HFFc6 (cell line): ENCODE results near the gene SEC16B. TPM values are rescaled to one million over a fixed set of nuclear protein-coding genes. Genes with fewer than 3 reads are reported as not detected.

Source experiments
- DNase-seq: peaks from one replicate; pipeline ENCODE4 v3.0.0-alpha.2; 2018
- H3K27ac Mint-ChIP-seq: 2 replicates; pipeline ENCODE4 v1.8.0; 2020; ENCODE audit warnings: mild to moderate bottlenecking, mixed read lengths
- H3K27me3 Mint-ChIP-seq: 2 replicates; pipeline ENCODE4 v1.8.0; 2021; ENCODE audit warnings: mild to moderate bottlenecking, moderate library complexity, mixed read lengths; ENCODE audit not compliant: insufficient read depth
- H3K36me3 Mint-ChIP-seq: 2 replicates; pipeline ENCODE4 v1.8.0; 2021; ENCODE audit warnings: low read depth, mixed read lengths
- H3K4me1 Mint-ChIP-seq: 2 replicates; pipeline ENCODE4 v1.8.0; 2020; ENCODE audit warnings: low read depth, mixed read lengths
- H3K4me3 Mint-ChIP-seq: 2 replicates; pipeline ENCODE4 v1.8.0; 2020; ENCODE audit warnings: mild to moderate bottlenecking, moderate library complexity, mixed read lengths
- H3K9me3 Mint-ChIP-seq: 2 replicates; pipeline ENCODE4 v1.8.0; 2020; ENCODE audit warnings: mild to moderate bottlenecking, mixed read lengths
- total RNA-seq, 6 experiments: library from RNA; stranded (reverse); fragmentation: NEBNext Ultra II Directional; extraction: Animal tissue kit (Norgen Biotek cat#: 25700); gene quantifications; 2 replicates in 1 of 6; 3 replicates in 5 of 6; pipeline ENCODE4 v1.2.3, GENCODE V29; 2021
- TF ChIP-seq, protein P1 (sequence below): fragments of 200-600 bp; sonication (generic); IDR thresholded peaks from 2 replicates; pipeline ENCODE4 v1.5.0; 2021; ENCODE audit warnings: antibody characterized with exemption, mild to moderate bottlenecking

Gene SEC16B
- total RNA-seq, 6 experiments from 2014 or later = 1.7 to 3.2 (median 2.0) TPM

GRCh38 chr1:177978530-177978929 lies 8.7 kb upstream of the SEC16B start:
- Mint-ChIP-seq H3K4me1 (peaks cover 69% of the 10 kb centered on the region), H3K27ac (no peak overlapping the region), H3K36me3 (0 out of 2 replicates have a peak, but pooled peaks cover 2% of the 10 kb centered on the region), H3K27me3 (peaks cover 4% of the 10 kb centered on the region), H3K4me3 (no peak overlapping the region), H3K9me3 (no peaks in the 10 kb centered on the region)
- no peak for DNase-seq
- TF ChIP-seq, protein P1, sequence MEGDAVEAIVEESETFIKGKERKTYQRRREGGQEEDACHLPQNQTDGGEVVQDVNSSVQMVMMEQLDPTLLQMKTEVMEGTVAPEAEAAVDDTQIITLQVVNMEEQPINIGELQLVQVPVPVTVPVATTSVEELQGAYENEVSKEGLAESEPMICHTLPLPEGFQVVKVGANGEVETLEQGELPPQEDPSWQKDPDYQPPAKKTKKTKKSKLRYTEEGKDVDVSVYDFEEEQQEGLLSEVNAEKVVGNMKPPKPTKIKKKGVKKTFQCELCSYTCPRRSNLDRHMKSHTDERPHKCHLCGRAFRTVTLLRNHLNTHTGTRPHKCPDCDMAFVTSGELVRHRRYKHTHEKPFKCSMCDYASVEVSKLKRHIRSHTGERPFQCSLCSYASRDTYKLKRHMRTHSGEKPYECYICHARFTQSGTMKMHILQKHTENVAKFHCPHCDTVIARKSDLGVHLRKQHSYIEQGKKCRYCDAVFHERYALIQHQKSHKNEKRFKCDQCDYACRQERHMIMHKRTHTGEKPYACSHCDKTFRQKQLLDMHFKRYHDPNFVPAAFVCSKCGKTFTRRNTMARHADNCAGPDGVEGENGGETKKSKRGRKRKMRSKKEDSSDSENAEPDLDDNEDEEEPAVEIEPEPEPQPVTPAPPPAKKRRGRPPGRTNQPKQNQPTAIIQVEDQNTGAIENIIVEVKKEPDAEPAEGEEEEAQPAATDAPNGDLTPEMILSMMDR = no peak

- TF ChIP-seq, protein P1 = no peak
- Mint-ChIP-seq H3K4me3 (no peak overlapping the region; the same call in 1 of the 2 replicates), H3K9me3 (no peaks in the 10 kb centered on the region), H3K4me1 (peaks cover 65% of the 10 kb centered on the region), H3K27me3 (peaks cover 4% of the 10 kb centered on the region), H3K27ac (peak overlapping the region; percentile 11; the same call in 1 of the 2 replicates), H3K36me3 (0 out of 2 replicates have a peak, but pooled peaks cover 4% of the 10 kb centered on the region)
- DNase-seq = no peak
Measured at GRCh38 chr1:177977141-177977540, 7.3 kb upstream of the SEC16B start.

- Mint-ChIP-seq H3K9me3 (no peaks in the 10 kb centered on the region), H3K27me3 (peaks cover 4% of the 10 kb centered on the region), H3K4me1 (peaks cover 60% of the 10 kb centered on the region), H3K27ac (peak overlapping the region; percentile 81), H3K36me3 (0 out of 2 replicates have a peak, but pooled peaks cover 4% of the 10 kb centered on the region), H3K4me3 (no peak overlapping the region)
- TF ChIP-seq, protein P1 = no peak
- no peak for DNase-seq
Measured at GRCh38 chr1:177976596-177976995, 6.7 kb upstream of the SEC16B start.

- Mint-ChIP-seq H3K27ac (peak overlapping the region; percentile 81), H3K4me1 (peaks cover 52% of the 10 kb centered on the region), H3K9me3 (no peaks in the 10 kb centered on the region), H3K36me3 (0 out of 2 replicates have a peak, but pooled peaks cover 4% of the 10 kb centered on the region), H3K4me3 (peak overlapping the region; percentile 29), H3K27me3 (peaks cover 4% of the 10 kb centered on the region)
- peak; percentile 64 for DNase-seq
- TF ChIP-seq, protein P1 = no peak
Measured at GRCh38 chr1:177975588-177976495, 6.0 kb upstream of the SEC16B start.

DNA sequence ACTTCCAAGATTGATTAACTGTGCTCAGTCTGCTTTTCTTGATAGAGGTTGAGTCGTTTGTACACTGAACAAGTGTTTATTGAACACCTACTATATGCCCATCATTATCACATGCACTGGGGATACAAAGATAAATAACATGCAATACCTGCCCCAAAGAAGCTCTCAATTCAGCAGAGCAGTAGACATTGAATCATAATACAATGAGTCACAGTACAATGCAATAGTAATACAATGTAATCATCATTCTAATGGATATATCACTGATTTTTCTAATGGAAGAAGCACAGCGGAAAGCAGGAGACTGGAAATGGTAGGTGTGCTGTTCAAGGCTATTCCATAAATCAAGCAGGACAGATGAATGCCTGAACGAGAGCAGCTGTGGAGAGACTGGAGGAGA lies 3.7 kb upstream of the SEC16B start:
- TF ChIP-seq, protein P1 = no peak
- 0 out of 2 replicates have a peak, but pooled peaks cover 4% of the 10 kb centered on the region for H3K36me3 Mint-ChIP-seq
- no peak for DNase-seq
- no peak overlapping the region for H3K4me3 Mint-ChIP-seq
- H3K27me3 Mint-ChIP-seq = peaks cover 4% of the 10 kb centered on the region
- H3K4me1 Mint-ChIP-seq = peaks cover 48% of the 10 kb centered on the region
- no peak overlapping the region for H3K27ac Mint-ChIP-seq
- no peaks in the 10 kb centered on the region for H3K9me3 Mint-ChIP-seq
